ENCODE results near the gene CAT.
A peak's percentile ranks its signal among the peaks of the same experiment; 100 is the strongest.

The CAT gene

GRCh38 chr11:34514597-34514996 lies 75.9 kb downstream of the CAT start:
- Histone ChIP-seq H3K4me1 (peaks cover 7 to 21% (median 12%) of the 10 kb centered on the region in 10 experiments; a peak in 17 of 20 replicates), H3K9me3 (replicated peaks in 1 of 11) (no peaks in the 10 kb centered on the region), H3K4me3 (no peak overlapping the region), H3K27me3 (no peaks in the 10 kb centered on the region), H3K9ac (no peak overlapping the region), H3K36me3 (no peaks in the 10 kb centered on the region), H3K4me2 (peak overlapping the region; percentile 4 to 48 (median 25); a peak in 13 of 22 replicates), H4K20me1 (no peaks in the 10 kb centered on the region), H3K27ac (no peak overlapping the region; a peak in 1 of 22 replicates)
- TF ChIP-seq Cebpa-rat (IDR thresholded peaks at IDR 0.05) = no peak

- H3K4me3 ChIP-seq = no peak overlapping the region
- no peak overlapping the region for H3K4me2 ChIP-seq
- no peaks in the 10 kb centered on the region for H3K27me3 ChIP-seq
- no peak for TF ChIP-seq Cebpa-rat (IDR thresholded peaks at IDR 0.05)
- no peak overlapping the region for H3K27ac ChIP-seq
- H3K9me3 ChIP-seq (replicated peaks in 1 of 11) = no peaks in the 10 kb centered on the region
- H4K20me1 ChIP-seq = no peaks in the 10 kb centered on the region
- no peak overlapping the region for H3K9ac ChIP-seq
- no peaks in the 10 kb centered on the region for H3K36me3 ChIP-seq
- peaks cover 7 to 12% (median 10%) of the 10 kb centered on the region in 10 experiments; a peak in 17 of 20 replicates for H3K4me1 ChIP-seq
Observed at GRCh38 chr11:34516247-34517040, 77.7 kb downstream of the CAT start.

- TF ChIP-seq Cebpa-rat (IDR thresholded peaks at IDR 0.05) = no peak
- no peak overlapping the region for H3K9ac ChIP-seq
- H3K9me3 ChIP-seq (replicated peaks in 1 of 11) = no peaks in the 10 kb centered on the region
- no peak overlapping the region for H3K4me2 ChIP-seq
- no peaks in the 10 kb centered on the region for H3K27me3 ChIP-seq
- H3K36me3 ChIP-seq = no peaks in the 10 kb centered on the region
- no peak overlapping the region for H3K27ac ChIP-seq
- H3K4me1 ChIP-seq = peaks cover 2 to 8% (median 5%) of the 10 kb centered on the region in 10 experiments; a peak in 17 of 20 replicates
- H3K4me3 ChIP-seq = no peak overlapping the region
- no peaks in the 10 kb centered on the region for H4K20me1 ChIP-seq
Observed at GRCh38 chr11:34519595-34520235, 81.0 kb downstream of the CAT start.

- Histone ChIP-seq H3K4me1 (peaks cover 0 to 3% (median 0%) of the 10 kb centered on the region in 10 experiments; a peak in 1 of 20 replicates), H4K20me1 (no peaks in the 10 kb centered on the region), H3K9ac (no peak overlapping the region), H3K27me3 (no peaks in the 10 kb centered on the region), H3K4me3 (no peak overlapping the region), H3K4me2 (no peak overlapping the region), H3K36me3 (no peaks in the 10 kb centered on the region), H3K9me3 (replicated peaks in 1 of 11) (no peaks in the 10 kb centered on the region), H3K27ac (no peak overlapping the region)
- no peak for TF ChIP-seq Cebpa-rat (IDR thresholded peaks at IDR 0.05)
Observed at GRCh38 chr11:34521265-34521664, 82.5 kb downstream of the CAT start.
